ENCODE data around the gene PRPS1. TPM values are rescaled to one million over a fixed set of nuclear protein-coding genes. Genes with fewer than 3 reads are reported as not detected.

The PRPS1 gene
- total RNA-seq, 4 donors from 2014 or later: 23.5 to 33.4 (median 27.5) TPM

DNA sequence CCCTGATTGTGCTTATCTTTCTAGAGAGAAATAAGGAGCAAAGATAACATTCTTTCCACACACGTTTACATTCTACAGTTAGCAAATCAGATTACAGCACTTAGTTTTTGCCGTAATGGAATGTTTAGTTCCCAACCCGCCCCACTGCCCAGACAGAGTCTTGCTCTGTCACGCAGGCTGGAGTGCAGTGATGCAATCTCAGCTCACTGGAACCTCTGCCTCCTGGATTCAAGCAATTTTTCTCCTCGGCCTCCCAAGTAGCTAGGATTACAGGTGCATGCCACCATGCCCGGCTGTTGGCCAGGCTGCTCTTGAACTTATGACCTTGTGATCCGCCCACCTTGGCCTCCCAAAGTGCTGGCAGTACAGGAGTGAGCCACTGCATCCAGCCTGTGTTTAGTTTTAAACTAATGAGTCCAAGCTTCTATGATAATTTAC lies 8.4 kb upstream of the PRPS1 start:
- Histone ChIP-seq H3K27me3 (no peaks in the 10 kb centered on the region), H3K27ac (no peak overlapping the region), H3K4me1 (no peaks in the 10 kb centered on the region), H3K36me3 (no peaks in the 10 kb centered on the region), H3K9me3 (no peaks in the 10 kb centered on the region), H3K4me3 (no peak overlapping the region)
- TF ChIP-seq POLR2AphosphoS5 (IDR thresholded peaks at IDR 0.05) (no peak), POLR2A (IDR thresholded peaks at IDR 0.05) (no peak), EP300 (IDR thresholded peaks at IDR 0.05) (no peak)
- TF ChIP-seq, protein P1, sequence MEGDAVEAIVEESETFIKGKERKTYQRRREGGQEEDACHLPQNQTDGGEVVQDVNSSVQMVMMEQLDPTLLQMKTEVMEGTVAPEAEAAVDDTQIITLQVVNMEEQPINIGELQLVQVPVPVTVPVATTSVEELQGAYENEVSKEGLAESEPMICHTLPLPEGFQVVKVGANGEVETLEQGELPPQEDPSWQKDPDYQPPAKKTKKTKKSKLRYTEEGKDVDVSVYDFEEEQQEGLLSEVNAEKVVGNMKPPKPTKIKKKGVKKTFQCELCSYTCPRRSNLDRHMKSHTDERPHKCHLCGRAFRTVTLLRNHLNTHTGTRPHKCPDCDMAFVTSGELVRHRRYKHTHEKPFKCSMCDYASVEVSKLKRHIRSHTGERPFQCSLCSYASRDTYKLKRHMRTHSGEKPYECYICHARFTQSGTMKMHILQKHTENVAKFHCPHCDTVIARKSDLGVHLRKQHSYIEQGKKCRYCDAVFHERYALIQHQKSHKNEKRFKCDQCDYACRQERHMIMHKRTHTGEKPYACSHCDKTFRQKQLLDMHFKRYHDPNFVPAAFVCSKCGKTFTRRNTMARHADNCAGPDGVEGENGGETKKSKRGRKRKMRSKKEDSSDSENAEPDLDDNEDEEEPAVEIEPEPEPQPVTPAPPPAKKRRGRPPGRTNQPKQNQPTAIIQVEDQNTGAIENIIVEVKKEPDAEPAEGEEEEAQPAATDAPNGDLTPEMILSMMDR (IDR thresholded peaks at IDR 0.05): no peak
- ATAC-seq: no peak
- 25 to 62% methylated on average over 2 to 3 of the region's 7 CpGs for WGBS, 2 donors (ENCODE audit: low coverage in 1 of 2)

DNA sequence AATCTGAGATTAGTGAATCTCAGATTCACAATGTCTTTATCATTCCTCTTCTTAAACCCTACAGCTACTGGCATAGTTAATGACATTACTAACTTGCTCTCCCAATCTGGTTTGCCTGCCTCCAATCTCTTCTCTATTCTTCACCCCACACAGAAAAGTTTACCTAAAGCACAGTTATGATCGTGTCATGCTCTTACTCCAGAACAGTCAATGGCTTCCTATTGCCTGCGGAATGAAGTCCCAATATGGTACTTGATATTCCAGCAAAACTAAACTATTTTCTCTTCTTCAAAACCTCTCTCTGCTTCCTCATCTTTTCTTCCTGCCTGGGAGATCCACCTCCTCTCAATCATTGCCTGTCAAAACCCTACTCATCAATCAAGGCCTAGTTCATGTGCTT lies 3.4 kb upstream of the PRPS1 start:
- Histone ChIP-seq H3K4me3 (no peak overlapping the region), H3K27me3 (no peaks in the 10 kb centered on the region), H3K36me3 (no peaks in the 10 kb centered on the region), H3K4me1 (peaks cover 0 to 9% (median 0%) of the 10 kb centered on the region in 3 donors), H3K9me3 (no peaks in the 10 kb centered on the region), H3K27ac (no peak overlapping the region)
- 80 to 100% methylated on average over 1 to 2 of the region's 2 CpGs for whole genome bisulfite sequencing, 2 donors (ENCODE audit: low coverage in 1 of 2)
- TF ChIP-seq EP300 (IDR thresholded peaks at IDR 0.05): no peak
- TF ChIP-seq, protein P1 (IDR thresholded peaks at IDR 0.05): no peak
- ATAC-seq: no peak

DNA sequence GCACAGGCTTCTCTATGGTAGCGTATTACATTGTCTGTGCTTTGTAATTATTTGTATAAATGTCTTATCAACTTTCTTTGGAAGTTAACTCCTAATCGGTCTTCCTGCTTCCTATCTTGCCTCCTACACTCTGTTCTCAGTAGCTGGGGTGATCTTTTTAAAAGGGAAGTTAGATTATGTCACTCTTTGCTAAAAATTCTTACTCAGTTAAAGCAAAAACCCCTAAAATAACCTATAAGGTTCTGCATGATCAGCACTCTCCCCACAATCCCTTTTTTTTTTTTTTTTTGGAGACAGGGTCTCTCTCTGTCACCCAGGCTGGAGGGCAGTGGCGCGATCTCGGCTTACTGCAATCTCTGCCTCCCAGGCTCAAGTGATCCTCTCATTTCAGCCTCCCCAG lies 2.6 kb upstream of the PRPS1 start:
- H3K9me3 ChIP-seq: no peaks in the 10 kb centered on the region
- peaks cover 0 to 17% (median 0%) of the 10 kb centered on the region in 3 donors for H3K4me1 ChIP-seq
- no peaks in the 10 kb centered on the region for H3K36me3 ChIP-seq
- TF ChIP-seq POLR2A (IDR thresholded peaks at IDR 0.05) (no peak), POLR2AphosphoS5 (IDR thresholded peaks at IDR 0.05) (no peak)
- TF ChIP-seq, protein P1 (IDR thresholded peaks at IDR 0.05): no peak
- WGBS, 2 donors (ENCODE audit: low coverage in 1 of 2): 60 to 70% methylated on average over 1 to 2 of the region's 5 CpGs
- no peaks in the 10 kb centered on the region for H3K27me3 ChIP-seq
- ATAC-seq: no peak
- no peak overlapping the region for H3K27ac ChIP-seq
- no peak overlapping the region for H3K4me3 ChIP-seq

DNA sequence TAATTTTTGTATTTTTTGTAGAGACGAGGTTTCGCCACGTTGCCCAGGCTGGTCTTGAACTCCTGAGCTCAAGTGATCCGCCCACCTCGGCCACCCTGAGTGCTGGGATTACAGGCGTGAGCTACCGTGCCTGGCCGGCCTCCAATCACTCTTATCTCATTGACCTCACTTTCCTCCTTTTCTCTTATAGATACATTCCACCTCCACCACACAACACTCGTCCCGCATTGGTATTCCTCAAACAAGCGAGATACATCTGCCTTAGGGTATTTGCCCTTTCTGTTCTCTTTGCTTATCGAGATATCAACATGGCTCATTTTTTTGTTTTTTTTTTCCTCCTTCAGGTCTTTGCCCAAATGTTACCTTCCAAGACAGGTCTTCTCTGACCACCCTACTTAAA lies 1.8 kb upstream of the PRPS1 start:
- TF ChIP-seq POLR2AphosphoS5 (IDR thresholded peaks at IDR 0.05) (no peak), POLR2A (IDR thresholded peaks at IDR 0.05) (no peak), EP300 (IDR thresholded peaks at IDR 0.05) (no peak)
- TF ChIP-seq, protein P1 (IDR thresholded peaks at IDR 0.05): no peak
- Histone ChIP-seq H3K4me3 (no peak overlapping the region), H3K27ac (no peak overlapping the region), H3K4me1 (peaks cover 0 to 17% (median 0%) of the 10 kb centered on the region in 3 donors), H3K9me3 (no peaks in the 10 kb centered on the region), H3K36me3 (no peaks in the 10 kb centered on the region), H3K27me3 (no peaks in the 10 kb centered on the region)
- WGBS, 2 donors (ENCODE audit: low coverage in 1 of 2): 80 to 86% methylated on average over 1 to 9 of the region's 12 CpGs
- ATAC-seq: no peak

DNA sequence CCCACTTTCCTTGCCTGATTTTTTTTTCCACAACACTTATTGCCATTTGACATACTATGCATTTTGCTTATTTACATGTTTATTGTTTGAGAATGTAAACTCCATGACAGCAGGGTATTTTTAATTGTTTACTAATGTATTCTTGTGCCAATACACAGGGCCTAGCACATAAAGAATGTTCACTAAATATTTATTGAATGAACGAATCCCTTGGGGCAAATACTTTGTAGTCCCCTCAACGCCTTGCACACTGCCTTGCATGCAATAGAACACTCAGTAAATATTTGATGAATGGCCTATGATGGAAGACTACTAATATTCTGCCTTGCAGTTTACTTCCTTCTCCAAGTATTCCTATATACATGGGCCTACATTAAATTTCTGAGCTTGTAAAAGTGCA lies 1.4 kb upstream of the PRPS1 start:
- Histone ChIP-seq H3K4me1 (peaks cover 0 to 17% (median 0%) of the 10 kb centered on the region in 3 donors), H3K4me3 (no peak overlapping the region), H3K27ac (no peak overlapping the region), H3K27me3 (no peaks in the 10 kb centered on the region), H3K9me3 (no peaks in the 10 kb centered on the region), H3K36me3 (no peaks in the 10 kb centered on the region)
- no peak for TF ChIP-seq POLR2AphosphoS5 (IDR thresholded peaks at IDR 0.05)
- no peak for TF ChIP-seq EP300 (IDR thresholded peaks at IDR 0.05)
- TF ChIP-seq, protein P1 (IDR thresholded peaks at IDR 0.05): no peak
- no peak for TF ChIP-seq POLR2A (IDR thresholded peaks at IDR 0.05)
- WGBS, 2 donors (ENCODE audit: low coverage in 1 of 2): 76% methylated on average over 2 of the region's 2 CpGs; no CpG with 5 or more reads in 1 of the 2 donors
- ATAC-seq: no peak

Measured in gastroesophageal sphincter (tissue), 4 donors.